Measurements from ENCODE around the gene STH.

STH gene

GRCh38 chr17:46046957-46047356 lies 47.9 kb downstream of the STH start:
- no peak for DNase-seq (ENCODE audit: low spot score)

GRCh38 chr17:46047398-46047797 lies 48.3 kb downstream of the STH start:
- no peak for DNase-seq (ENCODE audit: low spot score)

- no peak for DNase-seq (ENCODE audit: low spot score)
These were observed 48.8 kb downstream of the STH start for GRCh38 chr17:46047856-46048255.
